ENCODE results near the gene SERPINI2.

SERPINI2 gene

DNA sequence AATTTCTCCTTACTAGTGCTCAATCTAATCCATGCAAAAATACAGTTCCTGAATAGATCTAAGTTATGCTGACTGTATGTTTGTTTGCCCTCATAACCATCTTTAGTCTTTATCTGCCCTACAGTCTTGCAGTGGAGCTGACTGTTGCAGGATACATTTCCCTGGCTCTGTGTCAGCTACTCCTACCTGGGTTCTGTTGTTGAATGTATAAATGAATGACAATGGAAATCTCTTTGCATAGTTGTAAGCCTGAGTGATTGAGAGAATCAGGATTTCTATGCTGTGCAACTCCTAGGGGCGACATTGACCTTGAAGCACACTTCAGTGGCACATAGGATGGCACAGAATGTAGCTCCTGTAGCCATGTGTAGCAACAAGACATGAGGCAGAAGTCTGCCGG is 77.8 kb downstream of the SERPINI2 start:
- Histone ChIP-seq H3K27ac (ENCODE audit: poor library complexity, severe bottlenecking) (no peak overlapping the region), H3K4me3 (ENCODE audit: severe bottlenecking) (no peak overlapping the region), H3K27me3 (ENCODE audit: insufficient read depth, poor library complexity, severe bottlenecking) (no peaks in the 10 kb centered on the region), H3K9me3 (ENCODE audit: severe bottlenecking) (no peaks in the 10 kb centered on the region), H3K4me1 (ENCODE audit: insufficient read depth, poor library complexity, severe bottlenecking) (no peaks in the 10 kb centered on the region), H3K36me3 (ENCODE audit: low read depth) (no peaks in the 10 kb centered on the region)
- no peak for DNase-seq (ENCODE audit: low spot score)
- no peak for ATAC-seq (ENCODE audit: low read depth)
- no peak for TF ChIP-seq CTCF (IDR thresholded peaks at IDR 0.05; ENCODE audit: poor library complexity, severe bottlenecking)

DNA sequence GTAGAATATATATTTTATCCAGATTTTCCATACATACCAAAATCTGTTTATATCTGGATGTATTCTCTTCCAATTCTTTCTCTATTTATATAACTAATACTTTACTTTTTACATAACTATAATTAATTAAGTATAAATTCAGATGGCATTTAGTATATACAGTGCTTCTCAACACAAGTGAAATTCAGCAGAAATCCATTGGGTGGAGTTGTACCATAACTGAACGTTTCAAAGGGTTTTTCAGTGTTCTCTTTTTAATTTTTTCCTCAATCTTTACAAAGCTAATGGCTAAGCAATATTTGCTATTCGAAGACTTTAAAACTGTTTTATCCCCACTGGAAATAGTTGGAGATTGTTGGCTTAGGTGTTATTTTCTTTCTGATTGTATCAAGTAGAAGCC is 79.8 kb downstream of the SERPINI2 start:
- ATAC-seq (ENCODE audit: low read depth) (no peak), DNase-seq (ENCODE audit: low spot score) (no peak)
- peak; percentile 21 for TF ChIP-seq CTCF (IDR thresholded peaks at IDR 0.05; ENCODE audit: poor library complexity, severe bottlenecking)
- no peak overlapping the region for H3K4me3 ChIP-seq (ENCODE audit: severe bottlenecking)
- no peak overlapping the region for H3K27ac ChIP-seq (ENCODE audit: poor library complexity, severe bottlenecking)
- no peaks in the 10 kb centered on the region for H3K36me3 ChIP-seq (ENCODE audit: low read depth)
- no peaks in the 10 kb centered on the region for H3K9me3 ChIP-seq (ENCODE audit: severe bottlenecking)
- H3K4me1 ChIP-seq (ENCODE audit: insufficient read depth, poor library complexity, severe bottlenecking), result no peaks in the 10 kb centered on the region
- H3K27me3 ChIP-seq (ENCODE audit: insufficient read depth, poor library complexity, severe bottlenecking), result no peaks in the 10 kb centered on the region
